HEK293T (cell line): ENCODE results near the gene TTC17.
"Not testable (repeated sequence)": the region's sequence is repeated elsewhere in the genome, so short reads cannot be mapped to it uniquely, and the experiment has no call there.

Experiments used
- CTCF ChIA-PET: fragments of 350-600 bp; formaldehyde crosslinking; extraction: SDS; loops from one replicate; lab custom pipeline; 2021; ENCODE audit warnings: antibody characterized with exemption, inconsistent platforms; lab: Yijun Ruan, JAX
- POLR2A ChIA-PET: fragments of 350-600 bp; formaldehyde crosslinking; extraction: SDS; loops from one replicate; lab custom pipeline; 2020; ENCODE audit warnings: antibody characterized with exemption, inconsistent platforms; lab: Yijun Ruan, JAX
- DNase-seq: peaks from one replicate; pipeline ENCODE4 v3.0.0; 2012; ENCODE audit warnings: mixed read lengths; ENCODE audit errors: extremely low spot score
- ARNT ChIP-seq: fragments of 450-650 bp; IDR thresholded peaks from 2 replicates; pipeline ENCODE4 v1.6.1; 2017; ENCODE audit warnings: mild to moderate bottlenecking
- BHLHE40 ChIP-seq: fragments of 450-650 bp; IDR thresholded peaks from 2 replicates; pipeline ENCODE4 v1.6.1; 2016; ENCODE audit warnings: mild to moderate bottlenecking, moderate library complexity, borderline replicate concordance
- CTBP1 ChIP-seq: fragments of 450-650 bp; IDR thresholded peaks from 2 replicates; pipeline ENCODE4 v1.6.1; 2016; ENCODE audit warnings: borderline replicate concordance
- ELF4 ChIP-seq: fragments of 450-650 bp; IDR thresholded peaks from 2 replicates; pipeline ENCODE4 v1.6.1; 2017; ENCODE audit warnings: antibody characterized with exemption
- FOXA1 ChIP-seq: fragments of 450-650 bp; IDR thresholded peaks from 2 replicates; pipeline ENCODE4 v1.6.1; 2016; ENCODE audit warnings: mild to moderate bottlenecking
- FOXM1 ChIP-seq: fragments of 450-650 bp; IDR thresholded peaks from 2 replicates; pipeline ENCODE4 v1.6.1; 2017; ENCODE audit warnings: mild to moderate bottlenecking, borderline replicate concordance
- HDGF ChIP-seq: fragments of 450-650 bp; IDR thresholded peaks from 2 replicates; pipeline ENCODE4 v1.6.1; 2017; ENCODE audit warnings: antibody characterized with exemption, borderline replicate concordance
- L3MBTL2 ChIP-seq: fragments of 450-650 bp; conservative IDR thresholded peaks from 2 replicates; pipeline ENCODE4 v1.6.1; 2016; ENCODE audit warnings: mild to moderate bottlenecking
- LEF1 ChIP-seq: fragments of 450-650 bp; IDR thresholded peaks from 2 replicates; pipeline ENCODE4 v1.6.1; 2017; ENCODE audit warnings: mild to moderate bottlenecking, borderline replicate concordance
- NFRKB ChIP-seq: fragments of 450-650 bp; IDR thresholded peaks from 2 replicates; pipeline ENCODE4 v1.6.1; 2016; ENCODE audit warnings: mild to moderate bottlenecking, moderate library complexity
- PKNOX1 ChIP-seq: fragments of 450-650 bp; IDR thresholded peaks from 2 replicates; pipeline ENCODE4 v1.6.1; 2016
- SP1 ChIP-seq: fragments of 450-650 bp; IDR thresholded peaks from 2 replicates; pipeline ENCODE4 v1.6.1; 2017
- SUZ12 ChIP-seq: fragments of 450-650 bp; IDR thresholded peaks from 2 replicates; pipeline ENCODE4 v1.6.1; 2016; ENCODE audit warnings: mild to moderate bottlenecking
- TARDBP ChIP-seq: fragments of 450-650 bp; IDR thresholded peaks from 2 replicates; pipeline ENCODE4 v1.6.1; 2016
- ZNF384 ChIP-seq: fragments of 450-650 bp; IDR thresholded peaks from 2 replicates; pipeline ENCODE4 v1.6.1; 2016

Gene TTC17

GRCh38 chr11:43392713-43393112, 34.0 kb downstream of the TTC17 start:
- TF ChIP-seq PKNOX1, result no peak
- no peak for DNase-seq
- ChIA-PET CTCF (no interaction called here), POLR2A (no interaction called here)

- ChIA-PET CTCF (no interaction called here), POLR2A (no interaction called here)
- no peak for DNase-seq
- TF ChIP-seq PKNOX1 (no peak), LEF1 (no peak), HDGF (no peak)
Measured at GRCh38 chr11:43393765-43394355, 35.1 kb downstream of the TTC17 start.

GRCh38 chr11:43396617-43397016, 37.9 kb downstream of the TTC17 start:
- no peak for DNase-seq
- no peak for TF ChIP-seq ARNT
- no peak for TF ChIP-seq FOXM1
- TF ChIP-seq PKNOX1, result no peak
- no peak for TF ChIP-seq CTBP1
- TF ChIP-seq SUZ12, result no peak
- TF ChIP-seq SP1, result no peak
- no peak for TF ChIP-seq TARDBP
- no peak for TF ChIP-seq LEF1
- no peak for TF ChIP-seq FOXA1
- TF ChIP-seq ELF4, result no peak
- no peak for TF ChIP-seq L3MBTL2
- TF ChIP-seq HDGF, result no peak
- TF ChIP-seq ZNF384, result no peak
- no peak for TF ChIP-seq NFRKB
- no peak for TF ChIP-seq BHLHE40
- ChIA-PET CTCF (no interaction called here), POLR2A (no interaction called here)

GRCh38 chr11:43397251-43397650, 38.5 kb downstream of the TTC17 start:
- ChIA-PET CTCF (interaction anchor here (0.6 kb wide), 1 partner anchor 86 kb away, joined by 4 read pairs; no protein-coding TSS in a partner anchor), POLR2A (no interaction called here)

GRCh38 chr11:43399983-43400630, 41.4 kb downstream of the TTC17 start:
- ChIA-PET POLR2A (interaction anchor here (0.6 to 0.9 kb wide), 2 partner anchors 19 to 41 kb away, joined by 3 read pairs; no protein-coding TSS in a partner anchor), CTCF (no interaction called here)
- TF ChIP-seq BHLHE40 (no peak), PKNOX1 (no peak), SUZ12 (no peak), HDGF (no peak), ARNT (no peak), TARDBP (no peak), FOXA1 (no peak), CTBP1 (no peak), LEF1 (no peak), ELF4 (no peak), L3MBTL2 (no peak), SP1 (no peak), FOXM1 (no peak), ZNF384 (no peak), NFRKB (no peak)
- DNase-seq, result no peak

More at GRCh38 chr11:43397251-43397650, 38.5 kb downstream of the TTC17 start:
- TF ChIP-seq TARDBP (no peak), L3MBTL2 (no peak), CTBP1 (no peak), ELF4 (no peak), NFRKB (no peak)
- DNase-seq, result no peak

GRCh38 chr11:43401252-43401651, 42.5 kb downstream of the TTC17 start:
- ChIA-PET POLR2A (no interaction called here), CTCF (no interaction called here)
- TF ChIP-seq SUZ12, result no peak
- TF ChIP-seq ARNT, result no peak
- DNase-seq, result no peak

GRCh38 chr11:43401811-43402210, 43.1 kb downstream of the TTC17 start:
- POLR2A ChIA-PET, DNase-seq, CTCF ChIA-PET: not testable (repeated sequence)
